Skeletal muscle satellite cell (primary cell): ENCODE data around the gene ZNF785.
A peak's percentile ranks its signal among the peaks of the same experiment; 100 is the strongest.
"Not testable (repeated sequence)": the region's sequence is repeated elsewhere in the genome, so short reads cannot be mapped to it uniquely, and the experiment has no call there.

Experiments used
- H3K27me3 ChIP-seq: 2 replicates; pipeline ENCODE4 v1.7.0; 2013; ENCODE audit warnings: low read length; ENCODE audit not compliant: control insufficient read depth, insufficient read depth
- H3K36me3 ChIP-seq: 2 replicates; pipeline ENCODE4 v1.7.0; 2013; ENCODE audit warnings: mild to moderate bottlenecking, control low read depth, low read length; ENCODE audit not compliant: insufficient read depth
- H3K4me1 ChIP-seq: 2 replicates; pipeline ENCODE4 v1.7.0; 2013; ENCODE audit warnings: low read length; ENCODE audit not compliant: control insufficient read depth, insufficient read depth
- H3K4me2 ChIP-seq: 2 replicates; pipeline ENCODE4 v1.7.0; 2013; ENCODE audit warnings: mild to moderate bottlenecking, low read length
- H3K4me3 ChIP-seq: 2 replicates; pipeline ENCODE4 v1.7.0; 2013; ENCODE audit warnings: low read length
- H3K9ac ChIP-seq: 2 replicates; pipeline ENCODE4 v1.7.0; 2013; ENCODE audit warnings: mild to moderate bottlenecking, low read depth, low read length, moderate library complexity
- H3K9me3 ChIP-seq: replicated peaks from 2 replicates; pipeline ENCODE4 v1.7.0; 2013; ENCODE audit warnings: mild to moderate bottlenecking, control low read depth, low read length

The ZNF785 gene

GRCh38 chr16:30546115-30546514 is 39.4 kb downstream of the ZNF785 start:
- no peaks in the 10 kb centered on the region for H3K36me3 ChIP-seq
- no peaks in the 10 kb centered on the region for H3K9me3 ChIP-seq
- H3K4me2 ChIP-seq: no peak overlapping the region
- no peak overlapping the region for H3K9ac ChIP-seq
- H3K4me1 ChIP-seq: peaks cover 3% of the 10 kb centered on the region
- H3K27me3 ChIP-seq: peaks cover 9% of the 10 kb centered on the region
- H3K4me3 ChIP-seq: no peak overlapping the region

GRCh38 chr16:30543067-30543466 is 42.4 kb downstream of the ZNF785 start:
- Histone ChIP-seq H3K4me1 (no peaks in the 10 kb centered on the region), H3K36me3 (no peaks in the 10 kb centered on the region)

GRCh38 chr16:30541502-30542329 is 43.8 kb downstream of the ZNF785 start:
- H3K4me3 ChIP-seq: no peak overlapping the region
- H3K4me1 ChIP-seq: no peaks in the 10 kb centered on the region
- H3K9ac ChIP-seq: no peak overlapping the region

More at GRCh38 chr16:30543067-30543466, 42.4 kb downstream of the ZNF785 start:
- Histone ChIP-seq H3K9ac (no peak overlapping the region), H3K4me3 (no peak overlapping the region), H3K27me3 (peaks cover 9% of the 10 kb centered on the region), H3K4me2 (no peak overlapping the region), H3K9me3 (no peaks in the 10 kb centered on the region)

GRCh38 chr16:30540916-30541464 is 44.5 kb downstream of the ZNF785 start:
- H3K36me3 ChIP-seq, H3K9ac ChIP-seq, H3K9me3 ChIP-seq, H3K4me1 ChIP-seq, H3K4me3 ChIP-seq, H3K4me2 ChIP-seq, H3K27me3 ChIP-seq: not testable (repeated sequence)

More at GRCh38 chr16:30541502-30542329, 43.8 kb downstream of the ZNF785 start:
- peaks cover 9% of the 10 kb centered on the region for H3K27me3 ChIP-seq
- H3K4me2 ChIP-seq: no peak overlapping the region
- H3K36me3 ChIP-seq: no peaks in the 10 kb centered on the region
- no peaks in the 10 kb centered on the region for H3K9me3 ChIP-seq

- H3K27me3 ChIP-seq, H3K9me3 ChIP-seq, H3K4me2 ChIP-seq, H3K4me1 ChIP-seq, H3K9ac ChIP-seq, H3K36me3 ChIP-seq, H3K4me3 ChIP-seq: not testable (repeated sequence)
Measured at GRCh38 chr16:30539986-30540526, 45.4 kb downstream of the ZNF785 start.

- Histone ChIP-seq H3K4me3 (no peak overlapping the region), H3K36me3 (no peaks in the 10 kb centered on the region), H3K4me2 (no peak overlapping the region), H3K9me3 (no peaks in the 10 kb centered on the region), H3K9ac (no peak overlapping the region), H3K27me3 (peaks cover under 1% of the 10 kb centered on the region), H3K4me1 (peaks cover 14% of the 10 kb centered on the region)
Measured at GRCh38 chr16:30539000-30539964, 46.2 kb downstream of the ZNF785 start.

- H3K4me3 ChIP-seq, H3K27me3 ChIP-seq, H3K9ac ChIP-seq, H3K9me3 ChIP-seq, H3K36me3 ChIP-seq: not testable (repeated sequence)
- peaks cover 21% of the 10 kb centered on the region for H3K4me1 ChIP-seq
- peak overlapping the region; percentile 88 for H3K4me2 ChIP-seq
Measured at GRCh38 chr16:30536391-30537024, 49.0 kb downstream of the ZNF785 start.

GRCh38 chr16:30535777-30536190 is 49.7 kb downstream of the ZNF785 start:
- peak overlapping the region; percentile 75 for H3K4me3 ChIP-seq
- peak overlapping the region; percentile 97 for H3K9ac ChIP-seq
- H3K36me3 ChIP-seq: peaks cover 7% of the 10 kb centered on the region
- H3K9me3 ChIP-seq: no peaks in the 10 kb centered on the region
- peaks cover 21% of the 10 kb centered on the region for H3K4me1 ChIP-seq
- H3K27me3 ChIP-seq: no peaks in the 10 kb centered on the region
- peak overlapping the region; percentile 88 for H3K4me2 ChIP-seq

- Histone ChIP-seq H3K4me2 (peak overlapping the region; percentile 88), H3K4me3 (peak overlapping the region; percentile 75), H3K36me3 (peaks cover 10% of the 10 kb centered on the region), H3K9ac (peak overlapping the region; percentile 97), H3K4me1 (peaks cover 21% of the 10 kb centered on the region), H3K27me3 (no peaks in the 10 kb centered on the region), H3K9me3 (no peaks in the 10 kb centered on the region)
Measured at GRCh38 chr16:30535106-30535776, 50.3 kb downstream of the ZNF785 start.

GRCh38 chr16:30534368-30535105 is 51.0 kb downstream of the ZNF785 start, which contains the start of gene ZNF747:
Gene ZNF747, minus strand, starts transcription at chr16:30534858. Its CDS starts 179 bp downstream, at chr16:30534679.
- H3K36me3 ChIP-seq: peaks cover 10% of the 10 kb centered on the region

More at GRCh38 chr16:30534368-30535105, 51.0 kb downstream of the ZNF785 start, which contains the start of gene ZNF747:
- H3K4me3 ChIP-seq: peak within 1 kb of the TSS; percentile 75
- H3K9me3 ChIP-seq: no peaks in the 10 kb centered on the region
- H3K9ac ChIP-seq: peak within 1 kb of the TSS; percentile 97
- no peaks in the 10 kb centered on the region for H3K27me3 ChIP-seq
- H3K4me2 ChIP-seq: peak within 1 kb of the TSS; percentile 88
- H3K4me1 ChIP-seq: peaks cover 21% of the 10 kb centered on the region
